HEK293T (cell line): ENCODE data around the gene AP2A1.

Source experiments
- CTCF ChIA-PET: fragments of 350-600 bp; formaldehyde crosslinking; extraction: SDS; loops from one replicate; lab custom pipeline; 2021; ENCODE audit warnings: antibody characterized with exemption, inconsistent platforms; lab: Yijun Ruan, JAX
- POLR2A ChIA-PET: fragments of 350-600 bp; formaldehyde crosslinking; extraction: SDS; loops from one replicate; lab custom pipeline; 2020; ENCODE audit warnings: antibody characterized with exemption, inconsistent platforms; lab: Yijun Ruan, JAX
- DNase-seq: peaks from one replicate; pipeline ENCODE4 v3.0.0; 2012; ENCODE audit warnings: mixed read lengths; ENCODE audit errors: extremely low spot score
- ARNT ChIP-seq: fragments of 450-650 bp; IDR thresholded peaks from 2 replicates; pipeline ENCODE4 v1.6.1; 2017; ENCODE audit warnings: mild to moderate bottlenecking
- BHLHE40 ChIP-seq: fragments of 450-650 bp; IDR thresholded peaks from 2 replicates; pipeline ENCODE4 v1.6.1; 2016; ENCODE audit warnings: mild to moderate bottlenecking, moderate library complexity, borderline replicate concordance
- CTBP1 ChIP-seq: fragments of 450-650 bp; IDR thresholded peaks from 2 replicates; pipeline ENCODE4 v1.6.1; 2016; ENCODE audit warnings: borderline replicate concordance
- ELF4 ChIP-seq: fragments of 450-650 bp; IDR thresholded peaks from 2 replicates; pipeline ENCODE4 v1.6.1; 2017; ENCODE audit warnings: antibody characterized with exemption
- FOXA1 ChIP-seq: fragments of 450-650 bp; IDR thresholded peaks from 2 replicates; pipeline ENCODE4 v1.6.1; 2016; ENCODE audit warnings: mild to moderate bottlenecking
- FOXK2 ChIP-seq: fragments of 450-650 bp; IDR thresholded peaks from 2 replicates; pipeline ENCODE4 v1.6.1; 2016; ENCODE audit warnings: mild to moderate bottlenecking
- FOXM1 ChIP-seq: fragments of 450-650 bp; IDR thresholded peaks from 2 replicates; pipeline ENCODE4 v1.6.1; 2017; ENCODE audit warnings: mild to moderate bottlenecking, borderline replicate concordance
- HDGF ChIP-seq: fragments of 450-650 bp; IDR thresholded peaks from 2 replicates; pipeline ENCODE4 v1.6.1; 2017; ENCODE audit warnings: antibody characterized with exemption, borderline replicate concordance
- L3MBTL2 ChIP-seq: fragments of 450-650 bp; conservative IDR thresholded peaks from 2 replicates; pipeline ENCODE4 v1.6.1; 2016; ENCODE audit warnings: mild to moderate bottlenecking
- LEF1 ChIP-seq: fragments of 450-650 bp; IDR thresholded peaks from 2 replicates; pipeline ENCODE4 v1.6.1; 2017; ENCODE audit warnings: mild to moderate bottlenecking, borderline replicate concordance
- NFRKB ChIP-seq: fragments of 450-650 bp; IDR thresholded peaks from 2 replicates; pipeline ENCODE4 v1.6.1; 2016; ENCODE audit warnings: mild to moderate bottlenecking, moderate library complexity
- SP1 ChIP-seq: fragments of 450-650 bp; IDR thresholded peaks from 2 replicates; pipeline ENCODE4 v1.6.1; 2017
- SUZ12 ChIP-seq: fragments of 450-650 bp; IDR thresholded peaks from 2 replicates; pipeline ENCODE4 v1.6.1; 2016; ENCODE audit warnings: mild to moderate bottlenecking
- TARDBP ChIP-seq: fragments of 450-650 bp; IDR thresholded peaks from 2 replicates; pipeline ENCODE4 v1.6.1; 2016
- ZNF384 ChIP-seq: fragments of 450-650 bp; IDR thresholded peaks from 2 replicates; pipeline ENCODE4 v1.6.1; 2016
- TF ChIP-seq, protein P1 (sequence below): fragments of 450-650 bp; IDR thresholded peaks from 2 replicates; pipeline ENCODE4 v1.6.1; 2016

Gene AP2A1

GRCh38 chr19:49746206-49746958 lies 20.4 kb upstream of the AP2A1 start:
- ChIA-PET CTCF (interaction anchor here (0.6 to 0.7 kb wide), 3 partner anchors 10 to 64 kb away, joined by 3 to 4 read pairs (median 4); no protein-coding TSS in a partner anchor), POLR2A (interaction anchor here (0.8 to 2.0 kb wide), 4 partner anchors 13 to 104 kb away, joined by 3 to 10 read pairs (median 6); partner anchors contain the start of genes FUZ and PTOV1)
- peak; percentile 98 for DNase-seq
- TF ChIP-seq FOXK2 (no peak), L3MBTL2 (peak; percentile 94), HDGF (peak; percentile 95; the same call in 1 of the 2 replicates)

DNA sequence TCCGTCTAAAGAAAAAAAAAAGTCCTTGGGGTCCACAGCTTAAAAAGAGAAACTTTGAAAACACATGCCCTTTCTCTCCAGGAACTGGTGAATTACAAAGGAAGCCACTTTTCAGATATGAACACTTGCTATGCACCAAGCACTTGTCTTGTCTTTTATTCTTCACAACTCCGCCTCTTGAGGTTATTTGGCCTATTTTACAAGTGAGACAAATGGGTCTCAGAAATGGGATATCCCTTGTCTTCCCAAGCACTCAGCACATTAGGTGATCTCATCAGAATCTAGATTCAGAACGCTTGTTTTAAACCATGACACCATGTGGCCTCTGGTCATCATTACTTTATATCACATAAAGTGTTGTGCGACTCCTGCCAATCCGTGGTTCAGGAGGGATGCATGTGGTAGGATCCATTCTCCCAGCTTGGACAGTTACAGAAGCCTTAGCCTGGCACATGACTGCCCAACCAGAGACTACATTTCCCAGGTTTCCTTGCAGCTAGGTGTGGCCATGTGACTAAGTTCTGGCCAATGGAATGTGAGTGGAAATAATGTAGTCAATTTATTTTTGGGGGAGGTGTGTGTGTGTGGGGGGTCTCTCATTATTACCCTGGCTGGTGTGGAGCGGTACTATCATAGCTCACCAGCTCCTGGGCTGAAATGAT lies 17.6 kb upstream of the AP2A1 start:
- CTCF ChIA-PET: interaction anchor here (0.7 kb wide), 1 partner anchor 62 kb away, joined by 9 read pairs; no protein-coding TSS in a partner anchor
- POLR2A ChIA-PET: interaction anchor here (1.1 kb wide), 1 partner anchor 64 kb away, joined by 3 read pairs; the partner anchor contains the start of gene FUZ
- no peak for TF ChIP-seq CTBP1
- no peak for TF ChIP-seq FOXK2
- TF ChIP-seq FOXM1: no peak
- no peak for TF ChIP-seq NFRKB
- DNase-seq: no peak

- DNase-seq: no peak
- TF ChIP-seq ARNT (no peak), LEF1 (no peak)
- POLR2A ChIA-PET: interaction anchor here (1.1 to 1.6 kb wide), 2 partner anchors 64 to 101 kb away, joined by 3 to 7 read pairs; partner anchors contain the start of genes FUZ and PTOV1
- CTCF ChIA-PET: interaction anchor here (0.7 kb wide), 1 partner anchor 34 kb away, joined by 6 read pairs; no protein-coding TSS in a partner anchor
Observed at GRCh38 chr19:49749771-49750170, 17.0 kb upstream of the AP2A1 start.

GRCh38 chr19:49752701-49753100 lies 14.1 kb upstream of the AP2A1 start:
- CTCF ChIA-PET: no interaction called here
- POLR2A ChIA-PET: no interaction called here
- DNase-seq: no peak
- TF ChIP-seq NFRKB (no peak), FOXM1 (no peak), L3MBTL2 (no peak), FOXA1 (no peak), FOXK2 (no peak), HDGF (no peak)
- TF ChIP-seq, protein P1, sequence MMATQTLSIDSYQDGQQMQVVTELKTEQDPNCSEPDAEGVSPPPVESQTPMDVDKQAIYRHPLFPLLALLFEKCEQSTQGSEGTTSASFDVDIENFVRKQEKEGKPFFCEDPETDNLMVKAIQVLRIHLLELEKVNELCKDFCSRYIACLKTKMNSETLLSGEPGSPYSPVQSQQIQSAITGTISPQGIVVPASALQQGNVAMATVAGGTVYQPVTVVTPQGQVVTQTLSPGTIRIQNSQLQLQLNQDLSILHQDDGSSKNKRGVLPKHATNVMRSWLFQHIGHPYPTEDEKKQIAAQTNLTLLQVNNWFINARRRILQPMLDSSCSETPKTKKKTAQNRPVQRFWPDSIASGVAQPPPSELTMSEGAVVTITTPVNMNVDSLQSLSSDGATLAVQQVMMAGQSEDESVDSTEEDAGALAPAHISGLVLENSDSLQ: no peak

GRCh38 chr19:49755956-49756355 lies 10.8 kb upstream of the AP2A1 start:
- CTCF ChIA-PET: no interaction called here
- POLR2A ChIA-PET: no interaction called here
- DNase-seq: no peak
- no peak for TF ChIP-seq CTBP1
- TF ChIP-seq L3MBTL2: no peak
- TF ChIP-seq, protein P1: no peak
- TF ChIP-seq FOXM1: no peak
- TF ChIP-seq LEF1: no peak
- no peak for TF ChIP-seq ZNF384
- TF ChIP-seq FOXK2: no peak
- TF ChIP-seq BHLHE40: no peak
- TF ChIP-seq HDGF: no peak
- TF ChIP-seq TARDBP: no peak
- no peak for TF ChIP-seq SUZ12
- no peak for TF ChIP-seq ELF4
- no peak for TF ChIP-seq NFRKB
- no peak for TF ChIP-seq SP1
- TF ChIP-seq FOXA1: no peak

DNA sequence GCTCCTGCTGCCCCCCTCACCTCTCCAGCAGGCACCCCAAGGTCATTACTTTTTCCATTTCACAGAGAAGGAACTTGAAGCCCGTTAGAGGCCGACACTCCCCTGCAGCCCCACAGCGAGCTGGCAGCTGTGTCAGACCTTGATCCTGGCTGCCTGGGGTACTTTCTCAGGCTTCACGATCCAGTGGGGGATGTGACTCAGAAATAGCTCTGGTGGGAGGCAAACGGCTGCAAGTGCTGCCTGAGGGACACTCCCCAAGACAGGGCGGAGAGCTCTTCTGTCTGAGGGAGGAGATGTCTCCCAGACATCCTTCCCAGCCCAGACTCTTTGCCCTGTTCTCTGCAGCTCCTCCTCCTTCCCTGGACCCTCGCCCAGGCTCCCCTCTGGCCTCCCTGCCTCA lies 8.5 kb upstream of the AP2A1 start:
- TF ChIP-seq FOXA1 (no peak), ZNF384 (no peak), TARDBP (no peak), ELF4 (no peak), CTBP1 (no peak), FOXK2 (no peak), SUZ12 (no peak), SP1 (no peak), BHLHE40 (no peak), HDGF (no peak), LEF1 (no peak)
- TF ChIP-seq, protein P1: no peak
- CTCF ChIA-PET: no interaction called here
- POLR2A ChIA-PET: interaction anchor here (1.4 to 1.5 kb wide), 2 partner anchors 9 to 119 kb away, joined by 3 to 4 read pairs; partner anchors contain the start of genes AKT1S1 and TBC1D17
- no peak for DNase-seq
